Body of pancreas (tissue), 4 donors: ENCODE measurements around the gene GDPD5.

Experiments
- POLR2A ChIP-seq, 3 donors: fragments of 450-650 bp; IDR thresholded peaks; one replicate each; pipeline ENCODE4 v1.6.1; 2016; ENCODE audit warnings: antibody characterized with exemption in 3 of 3, mild to moderate bottlenecking in 2 of 3
- TF ChIP-seq, protein P1 (sequence below), 7 experiments: fragments of 450-650 bp in 4 of 7; fragments of 200-600 bp in 3 of 7; sonication (generic) in 3 of 7; IDR thresholded peaks; one replicate each; pipeline ENCODE4 v1.5.1; 2016 to 2019; ENCODE audit warnings: antibody characterized with exemption in 7 of 7

GRCh38 chr11:75507571-75507970 is 18.2 kb downstream of the GDPD5 start:
- TF ChIP-seq, protein P1, sequence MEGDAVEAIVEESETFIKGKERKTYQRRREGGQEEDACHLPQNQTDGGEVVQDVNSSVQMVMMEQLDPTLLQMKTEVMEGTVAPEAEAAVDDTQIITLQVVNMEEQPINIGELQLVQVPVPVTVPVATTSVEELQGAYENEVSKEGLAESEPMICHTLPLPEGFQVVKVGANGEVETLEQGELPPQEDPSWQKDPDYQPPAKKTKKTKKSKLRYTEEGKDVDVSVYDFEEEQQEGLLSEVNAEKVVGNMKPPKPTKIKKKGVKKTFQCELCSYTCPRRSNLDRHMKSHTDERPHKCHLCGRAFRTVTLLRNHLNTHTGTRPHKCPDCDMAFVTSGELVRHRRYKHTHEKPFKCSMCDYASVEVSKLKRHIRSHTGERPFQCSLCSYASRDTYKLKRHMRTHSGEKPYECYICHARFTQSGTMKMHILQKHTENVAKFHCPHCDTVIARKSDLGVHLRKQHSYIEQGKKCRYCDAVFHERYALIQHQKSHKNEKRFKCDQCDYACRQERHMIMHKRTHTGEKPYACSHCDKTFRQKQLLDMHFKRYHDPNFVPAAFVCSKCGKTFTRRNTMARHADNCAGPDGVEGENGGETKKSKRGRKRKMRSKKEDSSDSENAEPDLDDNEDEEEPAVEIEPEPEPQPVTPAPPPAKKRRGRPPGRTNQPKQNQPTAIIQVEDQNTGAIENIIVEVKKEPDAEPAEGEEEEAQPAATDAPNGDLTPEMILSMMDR (IDR thresholded peaks at IDR 0.05) = no peak
- TF ChIP-seq POLR2A (IDR thresholded peaks at IDR 0.05) = no peak
